ENCODE measurements around the gene UBL4B. TPM values are rescaled to one million over a fixed set of nuclear protein-coding genes. Genes with fewer than 3 reads are reported as not detected.

Gene UBL4B
- total RNA-seq, 1 experiment from 2014 or later = not detected

DNA sequence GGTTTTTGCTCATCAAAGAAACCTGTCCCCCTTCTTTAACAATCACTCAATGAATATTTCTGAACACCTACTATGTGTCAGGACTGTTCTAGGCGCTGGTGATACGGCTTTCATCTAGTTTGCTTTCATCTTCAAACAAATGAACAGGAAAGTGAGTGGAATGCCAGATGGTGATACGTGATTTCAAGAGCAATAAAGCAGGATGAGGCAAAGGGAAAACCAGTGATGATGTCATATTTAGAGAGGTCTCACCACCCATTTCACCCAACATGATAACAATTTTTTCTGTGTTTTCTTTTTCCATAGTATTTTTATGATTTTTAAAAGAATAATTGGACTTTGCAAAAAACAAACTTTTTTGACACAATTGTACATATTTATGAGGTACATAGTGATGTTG lies 26.7 kb downstream of the UBL4B start:
- Histone ChIP-seq H3K27me3 (ENCODE audit: insufficient read depth, low read length) (no peaks in the 10 kb centered on the region; the same call in 1 of the 2 replicates), H3K9ac (ENCODE audit: extremely low read depth, insufficient read length, low read length) (no peak overlapping the region)
- TF ChIP-seq CTCF (conservative IDR thresholded peaks at IDR 0.05) = no peak

More for the DNA sequence above, 26.7 kb downstream of the UBL4B start:
- no peak overlapping the region for H3T11ph ChIP-seq (ENCODE audit: low read length)
- H4K91ac ChIP-seq (ENCODE audit: insufficient read length, low read depth, low read length) = no peak overlapping the region
- no peak overlapping the region for H3K18ac ChIP-seq (ENCODE audit: insufficient read length, low read depth, low read length)
- H2BK12ac ChIP-seq (ENCODE audit: insufficient read length, low read depth, low read length) = no peak overlapping the region
- no peaks in the 10 kb centered on the region for H3K9me3 ChIP-seq (ENCODE audit: control insufficient read depth, low read depth, low read length)
- H2BK5ac ChIP-seq (ENCODE audit: insufficient read length, low read length) = no peak overlapping the region
- no CpG with 5 or more reads among the region's 3 CpGs for WGBS (ENCODE audit: extremely low coverage, insufficient read length, low lambda C conversion rate)
- H2BK15ac ChIP-seq (ENCODE audit: low read depth, low read length) = no peak overlapping the region
- H2BK20ac ChIP-seq (ENCODE audit: low read depth, low read length, poor library complexity, severe bottlenecking) = no peak overlapping the region
- no peak overlapping the region for H2AK5ac ChIP-seq (ENCODE audit: insufficient read length, low read length)
- H3K27me3 Mint-ChIP-seq (ENCODE audit: low read depth) = peaks cover 42% of the 10 kb centered on the region
- H3K23ac ChIP-seq (ENCODE audit: insufficient read length, low read depth, low read length) = no peak overlapping the region
- no peak overlapping the region for H2BK120ac ChIP-seq (ENCODE audit: low read depth, low read length, poor library complexity, severe bottlenecking)
- H3K27ac ChIP-seq (ENCODE audit: insufficient read length, low read depth, low read length) = no peak overlapping the region
- H3K14ac ChIP-seq (ENCODE audit: insufficient read depth, low read length) = no peak overlapping the region
- H3K79me2 ChIP-seq (ENCODE audit: insufficient read depth, low read length) = no peaks in the 10 kb centered on the region
- no peak for DNase-seq
- H3K27ac Mint-ChIP-seq = no peak overlapping the region
- H3K4ac ChIP-seq (ENCODE audit: low read depth, low read length) = no peak overlapping the region
- no peak overlapping the region for H2AFZ ChIP-seq (ENCODE audit: low read length)
- no peak overlapping the region for H3K56ac ChIP-seq (ENCODE audit: insufficient read length, low read depth, low read length)
- peaks cover 8% of the 10 kb centered on the region; the same call in 1 of the 2 replicates for H3K4me1 ChIP-seq (ENCODE audit: insufficient read depth, low read length)
- peaks cover 27 to 32% of the 10 kb centered on the region in 2 experiments for H3K4me1 Mint-ChIP-seq
- no peak overlapping the region for H4K8ac ChIP-seq (replicated peaks; ENCODE audit: insufficient read length, low read depth, low read length)
- no peak overlapping the region for H4K5ac ChIP-seq (ENCODE audit: insufficient read length, low read depth, low read length)
- H3K4me2 ChIP-seq (ENCODE audit: insufficient read depth, insufficient read length, low read length) = no peak overlapping the region
- no peaks in the 10 kb centered on the region for H3K79me1 ChIP-seq (ENCODE audit: insufficient read depth, low read depth, low read length, poor library complexity, severe bottlenecking)
- H3K36me3 Mint-ChIP-seq (ENCODE audit: insufficient read depth in 1 of 3, low read depth in 3 of 3) = no peaks in the 10 kb centered on the region
- no peaks in the 10 kb centered on the region for H4K20me1 ChIP-seq (ENCODE audit: control insufficient read depth, insufficient read depth, insufficient read length)
- H3K23me2 ChIP-seq (ENCODE audit: insufficient read length, low read depth, low read length, poor library complexity, severe bottlenecking) = no peaks in the 10 kb centered on the region
- no peaks in the 10 kb centered on the region; a peak in 1 of 5 replicates for H3K9me3 Mint-ChIP-seq
- H3K4me3 Mint-ChIP-seq = no peak overlapping the region
